Ecto neural progenitor cell (in vitro differentiated cells): ENCODE results near the gene TNIK.
"Not testable (repeated sequence)": the region's sequence is repeated elsewhere in the genome, so short reads cannot be mapped to it uniquely, and the experiment has no call there.

Experiments used
- DNase-seq: peaks from one replicate; pipeline ENCODE4 v3.0.0-alpha.2; 2018; ENCODE audit warnings: low spot score

The TNIK gene

DNA sequence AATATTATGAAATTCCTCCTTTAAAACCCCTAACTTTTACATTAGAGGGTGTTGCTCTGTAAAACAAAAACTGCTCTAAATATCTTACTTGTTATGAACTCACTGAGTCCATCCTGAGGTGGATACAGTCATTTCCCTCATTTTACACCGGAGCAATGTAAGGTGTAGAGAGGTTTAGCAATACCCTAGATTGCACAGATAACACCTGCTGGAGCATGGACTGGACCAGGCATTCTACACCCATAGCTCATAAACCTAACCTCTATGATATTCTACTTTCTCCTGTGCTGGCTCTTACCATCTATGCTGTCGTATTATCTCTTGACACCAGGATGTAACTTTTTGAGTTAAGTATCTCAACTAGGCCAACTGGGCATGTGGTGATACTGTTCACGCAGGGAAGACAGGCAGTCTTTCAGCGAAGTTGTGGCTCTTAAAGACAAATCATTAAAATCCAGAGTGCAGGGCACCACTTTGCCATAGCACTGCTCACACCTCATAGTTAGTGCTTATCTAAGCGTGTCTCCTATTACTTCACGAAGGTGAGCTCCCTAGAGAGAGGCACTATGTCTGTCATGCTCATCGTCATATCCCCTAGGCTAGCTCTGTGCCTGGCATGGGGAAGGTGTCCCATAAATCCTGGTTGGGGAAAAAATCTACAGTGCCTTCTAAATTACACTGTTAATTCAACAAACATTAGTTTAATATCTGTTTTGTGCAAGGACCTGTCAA is 333.6 kb downstream of the TNIK start:
- no peak for DNase-seq

DNA sequence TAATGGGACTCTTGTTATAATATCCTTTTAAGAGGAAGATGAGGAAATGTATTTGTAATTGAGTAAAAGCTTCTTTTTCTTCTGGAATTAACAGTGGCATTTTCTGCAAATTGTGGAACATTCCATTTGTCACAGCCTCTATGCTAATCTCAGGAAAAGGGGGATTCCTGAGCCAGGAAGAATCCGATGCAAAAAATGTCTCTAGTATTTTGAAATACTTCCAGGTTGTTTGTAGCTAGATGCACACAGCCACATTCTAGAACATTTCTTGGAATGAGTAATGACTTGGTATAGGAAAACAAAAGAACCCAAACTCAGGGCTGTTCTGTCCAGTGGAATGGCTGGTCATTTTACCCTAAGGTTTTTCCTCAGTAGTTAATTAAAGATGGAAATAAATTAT is 335.2 kb downstream of the TNIK start:
- no peak for DNase-seq

DNA sequence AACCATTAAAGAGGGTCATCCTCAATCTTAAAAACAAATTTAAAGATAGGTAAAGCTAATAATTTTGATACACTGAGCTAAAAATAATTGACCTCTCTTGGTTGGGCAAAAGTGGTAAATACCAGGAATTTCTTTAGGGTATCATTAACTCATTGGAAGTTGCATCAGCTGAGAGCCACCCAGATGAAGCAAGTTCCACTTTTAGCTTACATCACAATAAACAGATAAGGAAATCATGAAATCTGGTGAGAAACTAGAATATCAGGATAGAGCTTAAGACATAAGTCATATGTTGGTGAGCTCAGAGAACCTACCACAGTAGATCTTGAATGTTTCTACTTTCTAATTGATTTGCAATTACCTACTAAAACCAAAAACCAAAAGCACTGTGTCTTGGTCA is 336.3 kb downstream of the TNIK start:
- DNase-seq, result no peak

- no peak for DNase-seq
These were observed 337.3 kb downstream of the TNIK start for GRCh38 chr3:171122861-171123260.

DNA sequence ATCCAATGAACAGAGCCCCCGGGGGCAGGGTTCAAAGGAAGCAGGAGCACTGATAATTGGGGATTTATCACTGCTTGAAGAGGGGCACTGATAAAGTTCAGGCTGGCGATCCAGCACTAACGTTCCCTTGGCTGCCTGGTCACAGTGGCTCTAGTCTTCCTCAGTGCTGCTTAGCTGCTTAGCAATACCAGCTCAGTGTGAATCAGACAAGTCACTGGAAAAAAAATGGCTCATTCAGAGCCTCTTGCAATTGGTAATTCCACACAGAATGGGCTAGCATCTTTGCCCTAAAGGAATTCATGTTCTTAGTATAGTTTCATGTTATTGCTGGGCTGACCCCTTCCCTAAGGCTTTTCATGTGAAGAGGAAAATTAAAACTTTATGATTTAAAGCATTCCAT is 338.0 kb downstream of the TNIK start:
- no peak for DNase-seq

- DNase-seq, result no peak
These were observed 338.4 kb downstream of the TNIK start for GRCh38 chr3:171121801-171122200.

DNA sequence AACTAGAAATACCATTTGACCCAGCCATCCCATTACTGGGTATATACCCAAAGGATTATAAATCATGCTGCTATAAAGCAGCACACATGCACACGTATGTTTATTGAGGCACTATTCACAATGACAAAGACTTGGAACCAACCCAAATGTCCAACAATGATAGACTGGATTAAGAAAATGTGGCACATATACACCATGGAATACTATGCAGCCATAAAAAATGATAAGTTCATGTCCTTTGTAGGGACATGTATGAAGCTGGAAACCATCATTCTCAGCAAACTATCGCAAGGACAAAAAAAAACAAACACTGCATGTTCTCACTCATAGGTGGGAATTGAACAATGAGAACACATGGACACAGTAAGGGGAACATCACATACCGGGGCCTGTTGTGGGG is 340.8 kb downstream of the TNIK start:
- not testable (repeated sequence) for DNase-seq

DNA sequence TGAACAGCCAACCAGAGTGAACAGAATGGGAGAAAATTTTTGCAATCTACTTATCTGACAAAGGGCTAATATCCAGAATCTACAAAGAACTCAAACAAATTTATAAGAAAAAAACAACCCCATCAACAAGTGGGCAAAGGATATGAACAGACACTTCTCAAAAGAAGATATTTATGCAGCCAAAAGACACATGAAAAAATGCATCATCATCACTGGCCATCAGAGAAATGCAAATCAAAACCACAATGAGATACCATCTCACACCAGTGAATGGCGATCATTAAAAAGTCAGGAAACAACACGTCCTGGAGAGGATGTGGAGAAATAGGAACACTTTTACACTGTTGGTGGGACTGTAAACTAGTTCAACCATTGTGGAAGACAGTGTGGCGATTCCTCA is 341.2 kb downstream of the TNIK start:
- DNase-seq, result not testable (repeated sequence)

DNA sequence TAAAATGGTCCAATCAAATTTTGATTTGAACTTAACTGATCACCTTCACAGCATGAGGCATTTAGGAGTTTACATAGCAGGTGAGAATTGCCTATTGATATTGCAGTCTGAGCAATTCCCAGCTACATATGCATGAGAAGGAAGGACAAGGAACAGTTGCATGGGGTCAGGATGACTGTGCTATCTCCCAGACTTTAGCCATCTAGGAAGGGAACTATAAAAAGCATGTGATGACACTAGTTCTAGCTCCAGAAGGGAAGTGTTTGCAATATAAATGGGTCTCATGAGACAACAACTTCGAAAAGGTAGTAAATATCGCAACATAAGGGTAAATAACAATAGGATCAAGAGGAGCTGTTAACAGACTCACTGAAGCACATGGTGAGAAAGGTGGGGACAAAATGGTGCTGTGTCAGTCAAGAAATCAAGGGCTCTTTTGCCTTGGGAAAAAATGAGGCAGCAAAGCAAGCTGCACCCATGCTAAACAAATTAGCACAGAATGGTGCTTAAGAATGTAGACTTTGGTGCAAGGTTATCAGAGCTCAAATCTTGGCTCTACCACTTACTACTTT is 343.3 kb downstream of the TNIK start:
- no peak for DNase-seq

DNA sequence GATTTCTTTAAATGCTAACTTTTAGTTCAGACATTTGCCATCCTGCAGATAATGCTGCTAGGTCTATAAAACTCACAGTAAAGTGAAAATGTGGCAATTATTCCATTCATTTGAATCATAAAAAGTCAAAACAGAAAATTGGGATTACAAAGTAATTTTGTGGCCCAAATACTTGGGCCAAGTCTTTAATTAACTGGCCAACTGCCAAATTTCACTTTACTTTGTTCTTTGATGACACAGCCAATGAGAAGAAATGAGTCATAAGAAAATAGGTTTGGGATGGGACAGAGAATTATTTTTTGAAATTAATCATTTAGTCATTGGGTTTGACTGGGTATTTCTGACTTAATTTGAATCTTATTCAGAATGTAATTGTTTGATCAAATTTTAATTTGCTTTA is 343.8 kb downstream of the TNIK start:
- no peak for DNase-seq

- no peak for DNase-seq
These were observed 344.5 kb downstream of the TNIK start for GRCh38 chr3:171115667-171116066.

- DNase-seq, result no peak
These were observed 346.5 kb downstream of the TNIK start for GRCh38 chr3:171113716-171114115.

DNA sequence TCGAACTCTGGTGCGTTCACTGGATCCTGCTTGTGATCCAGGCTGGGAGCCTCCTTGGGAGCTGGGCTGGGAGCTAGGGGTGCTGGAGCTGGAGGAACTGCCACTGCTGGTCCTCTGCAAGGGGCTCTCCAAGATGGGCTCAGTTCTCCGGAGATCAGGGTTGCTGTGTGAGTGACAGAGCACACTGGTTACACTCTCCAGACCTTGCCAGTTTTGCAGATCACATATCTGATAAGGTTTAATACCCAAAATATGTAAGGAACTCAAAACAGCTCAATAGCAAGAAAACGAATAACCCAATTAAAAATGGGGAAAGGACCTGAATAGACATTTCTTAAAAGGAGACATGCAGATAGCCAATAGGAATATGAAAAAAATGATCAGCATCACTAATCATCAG is 349.5 kb downstream of the TNIK start:
- DNase-seq, result no peak

DNA sequence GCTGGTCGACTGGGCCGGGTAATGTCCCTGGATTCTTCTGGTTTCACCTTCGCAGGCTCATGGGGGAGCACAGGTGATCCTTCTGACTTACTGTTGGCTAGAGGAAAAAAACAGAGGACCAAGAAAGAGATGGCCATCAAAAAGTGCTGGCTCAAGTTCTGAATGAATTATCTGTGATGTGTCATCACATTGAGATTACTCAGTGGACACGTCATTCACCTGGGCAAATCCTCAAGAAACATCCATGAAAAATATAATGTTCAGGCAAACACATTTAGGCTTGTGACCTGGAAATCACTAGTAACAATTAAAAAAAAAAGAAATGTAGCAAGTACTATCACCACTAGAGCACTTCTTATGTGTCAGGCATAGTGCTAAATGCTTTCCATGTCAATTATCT is 352.1 kb downstream of the TNIK start:
- DNase-seq, result no peak

- no peak for DNase-seq
These were observed 357.0 kb downstream of the TNIK start for GRCh38 chr3:171103185-171103584.

GRCh38 chr3:171101982-171102641 is 358.1 kb downstream of the TNIK start:
- no peak for DNase-seq

DNA sequence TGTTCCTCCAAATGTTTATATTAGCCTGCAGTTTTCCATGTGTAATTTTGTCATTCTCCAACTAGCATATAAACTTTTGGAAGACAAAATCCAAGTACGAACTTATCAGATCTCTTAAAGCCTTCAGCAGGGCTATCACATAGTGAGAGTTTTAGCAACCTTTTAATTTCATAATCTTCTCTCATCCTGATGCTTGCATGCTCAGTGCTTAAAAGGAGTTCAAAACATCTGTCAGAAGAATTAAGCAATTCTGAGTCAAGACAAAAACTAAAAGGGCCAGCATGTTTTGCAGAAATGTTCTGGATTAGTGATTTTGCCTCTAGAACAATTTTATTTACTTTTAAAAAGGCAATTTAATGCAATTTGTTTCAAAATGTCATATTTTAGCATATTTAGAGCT is 360.3 kb downstream of the TNIK start:
- no peak for DNase-seq

- DNase-seq, result no peak
These were observed 365.1 kb downstream of the TNIK start for GRCh38 chr3:171095063-171095462.

DNA sequence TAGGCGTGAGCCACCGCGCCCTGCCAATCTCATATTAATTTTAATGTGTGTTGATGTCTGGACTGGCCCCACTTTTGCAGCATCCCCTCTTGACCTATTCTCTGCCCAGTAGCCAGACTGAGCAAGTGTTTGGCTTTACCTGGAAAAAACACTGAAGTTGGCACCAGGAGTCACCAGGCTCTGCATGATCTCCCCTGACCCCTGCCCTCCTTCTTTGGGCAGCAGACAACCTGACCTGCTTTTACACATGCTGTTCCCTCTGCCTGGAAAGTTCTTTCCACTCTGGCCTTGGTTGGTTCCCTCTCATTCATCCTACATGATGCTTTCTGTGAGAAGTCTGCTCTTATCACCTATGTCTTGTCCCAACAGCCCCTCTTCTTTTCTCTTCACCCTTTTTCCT is 365.8 kb downstream of the TNIK start:
- DNase-seq, result no peak

GRCh38 chr3:171093462-171093861 is 366.7 kb downstream of the TNIK start:
- DNase-seq, result no peak

GRCh38 chr3:171092467-171092911 is 367.7 kb downstream of the TNIK start:
- DNase-seq, result no peak

GRCh38 chr3:171090321-171090720 is 369.9 kb downstream of the TNIK start:
- no peak for DNase-seq

DNA sequence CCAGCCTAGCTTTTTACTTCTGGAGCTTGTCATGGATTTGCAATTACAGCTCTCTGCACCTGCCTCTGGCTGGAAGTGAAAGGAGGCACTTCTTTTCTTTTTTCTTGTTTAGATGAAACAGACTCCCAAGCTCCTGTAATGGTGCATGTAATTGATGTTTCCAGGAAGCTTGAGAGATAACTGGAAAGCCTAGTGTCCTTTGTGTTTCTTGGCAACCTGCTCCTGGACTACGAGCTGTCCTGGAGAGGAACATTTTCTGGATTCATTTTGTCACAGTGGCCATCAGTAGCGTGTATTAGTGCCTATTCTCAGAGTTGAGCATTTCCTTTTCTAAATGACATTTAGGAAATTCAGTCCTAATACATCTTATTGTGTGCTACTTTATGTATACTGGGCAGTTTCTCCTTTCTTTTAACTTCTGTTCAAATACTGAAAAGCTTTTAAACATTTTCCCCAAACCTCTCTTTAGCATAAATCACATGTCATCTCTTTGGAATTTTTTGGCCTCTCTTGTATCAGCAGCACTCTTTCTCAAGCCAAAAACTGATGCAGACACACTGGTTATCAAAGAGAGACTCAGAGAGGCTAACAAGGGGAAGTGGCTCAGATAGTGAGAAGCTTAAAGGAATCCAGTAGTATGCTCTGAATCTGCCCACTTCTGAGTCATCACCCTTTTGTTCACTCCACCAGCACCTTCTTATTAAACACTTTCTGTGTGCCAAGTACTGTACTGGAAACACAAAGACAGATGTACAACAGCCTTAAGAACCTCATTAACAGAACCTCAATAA is 371.0 kb downstream of the TNIK start:
- no peak for DNase-seq
